ENCODE measurements around the gene MTHFR. TPM values are rescaled to one million over a fixed set of nuclear protein-coding genes. Genes with fewer than 3 reads are reported as not detected.

Gene MTHFR
- total RNA-seq, 2 experiments from 2014 or later = 9.6 TPM

DNA sequence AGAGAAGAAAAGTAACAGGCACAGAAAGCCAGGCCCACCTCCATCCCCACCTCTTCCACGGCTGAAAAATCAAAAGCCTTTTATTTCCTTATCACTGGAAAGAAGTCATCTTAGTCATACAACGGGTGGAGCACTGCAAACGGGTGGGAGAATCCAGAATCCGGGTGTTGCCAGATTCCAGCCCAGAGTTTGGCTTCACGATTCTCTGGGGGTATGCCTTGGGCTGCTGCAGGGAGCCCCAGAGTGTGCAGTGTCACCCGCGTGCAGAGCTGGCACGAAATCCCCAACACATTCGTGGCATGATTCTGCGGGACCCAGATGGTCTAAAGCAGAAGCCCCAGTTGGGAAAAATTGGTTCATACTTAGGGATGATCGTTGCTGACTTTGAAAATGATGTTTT lies 44.4 kb upstream of the MTHFR start:
- intact Hi-C loops (cut with micrococcal nuclease) = no loop called here
- Mint-ChIP-seq H3K4me3 (no peak overlapping the region), H3K4me1 (ENCODE audit: low read depth) (no peaks in the 10 kb centered on the region), H3K27me3 (peaks cover 7% of the 10 kb centered on the region), H3K9me3 (no peaks in the 10 kb centered on the region), H3K36me3 (ENCODE audit: low read depth) (peaks cover 5% of the 10 kb centered on the region), H3K27ac (no peak overlapping the region)
- ChIA-PET CTCF (interaction anchor here (0.8 kb wide), 1 partner anchor 44 kb away, joined by 3 read pairs; no protein-coding TSS in a partner anchor), POLR2A (interaction anchor here (2.6 kb wide), 1 partner anchor 59 kb away, joined by 16 read pairs; no protein-coding TSS in a partner anchor)
- ATAC-seq (no peak), DNase-seq (no peak)
- TF ChIP-seq, protein P1, sequence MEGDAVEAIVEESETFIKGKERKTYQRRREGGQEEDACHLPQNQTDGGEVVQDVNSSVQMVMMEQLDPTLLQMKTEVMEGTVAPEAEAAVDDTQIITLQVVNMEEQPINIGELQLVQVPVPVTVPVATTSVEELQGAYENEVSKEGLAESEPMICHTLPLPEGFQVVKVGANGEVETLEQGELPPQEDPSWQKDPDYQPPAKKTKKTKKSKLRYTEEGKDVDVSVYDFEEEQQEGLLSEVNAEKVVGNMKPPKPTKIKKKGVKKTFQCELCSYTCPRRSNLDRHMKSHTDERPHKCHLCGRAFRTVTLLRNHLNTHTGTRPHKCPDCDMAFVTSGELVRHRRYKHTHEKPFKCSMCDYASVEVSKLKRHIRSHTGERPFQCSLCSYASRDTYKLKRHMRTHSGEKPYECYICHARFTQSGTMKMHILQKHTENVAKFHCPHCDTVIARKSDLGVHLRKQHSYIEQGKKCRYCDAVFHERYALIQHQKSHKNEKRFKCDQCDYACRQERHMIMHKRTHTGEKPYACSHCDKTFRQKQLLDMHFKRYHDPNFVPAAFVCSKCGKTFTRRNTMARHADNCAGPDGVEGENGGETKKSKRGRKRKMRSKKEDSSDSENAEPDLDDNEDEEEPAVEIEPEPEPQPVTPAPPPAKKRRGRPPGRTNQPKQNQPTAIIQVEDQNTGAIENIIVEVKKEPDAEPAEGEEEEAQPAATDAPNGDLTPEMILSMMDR (IDR thresholded peaks at IDR 0.05) = no peak

GRCh38 chr1:11848373-11848700 lies 42.6 kb upstream of the MTHFR start:
- ATAC-seq (no peak), DNase-seq (no peak)
- POLR2A ChIA-PET = interaction anchor here (4.7 kb wide), 1 partner anchor 60 kb away, joined by 48 read pairs; no protein-coding TSS in a partner anchor
- Mint-ChIP-seq H3K4me1 (ENCODE audit: low read depth) (no peaks in the 10 kb centered on the region), H3K27ac (no peak overlapping the region), H3K27me3 (peaks cover 3% of the 10 kb centered on the region), H3K9me3 (no peaks in the 10 kb centered on the region), H3K4me3 (no peak overlapping the region), H3K36me3 (ENCODE audit: low read depth) (peaks cover 8% of the 10 kb centered on the region)
- intact Hi-C loops (cut with micrococcal nuclease) = no loop called here
- CTCF ChIA-PET = interaction anchor here (0.6 to 1.6 kb wide), 2 partner anchors 10 to 100 kb away, joined by 3 to 5 read pairs; no protein-coding TSS in a partner anchor
- TF ChIP-seq, protein P1 (IDR thresholded peaks at IDR 0.05) = no peak

GRCh38 chr1:11847667-11848372 lies 42.1 kb upstream of the MTHFR start, which contains the start of gene NPPA:
NPPA (minus strand) TSS chr1:11847783; CDS start chr1:11847684, 99 bp downstream.
- ATAC-seq (no peak), DNase-seq (no peak)
- intact Hi-C loops (cut with micrococcal nuclease) = no loop called here
- Mint-ChIP-seq H3K4me3 (no peak within 1 kb of the TSS), H3K9me3 (no peaks in the 10 kb centered on the region), H3K4me1 (ENCODE audit: low read depth) (no peaks in the 10 kb centered on the region), H3K36me3 (ENCODE audit: low read depth) (peaks cover 8% of the 10 kb centered on the region), H3K27me3 (no peaks in the 10 kb centered on the region), H3K27ac (no peak within 1 kb of the TSS)
- CTCF ChIA-PET = interaction anchor here (1.6 kb wide), 1 partner anchor 9 kb away, joined by 5 read pairs; no protein-coding TSS in a partner anchor
- TF ChIP-seq, protein P1 (IDR thresholded peaks at IDR 0.05) = no peak
- POLR2A ChIA-PET = interaction anchor here (4.7 kb wide), 1 partner anchor 61 kb away, joined by 48 read pairs; no protein-coding TSS in a partner anchor

- no peak for ATAC-seq
- Mint-ChIP-seq H3K9me3 (no peaks in the 10 kb centered on the region), H3K27me3 (no peaks in the 10 kb centered on the region), H3K27ac (no peak overlapping the region), H3K4me1 (ENCODE audit: low read depth) (no peaks in the 10 kb centered on the region), H3K4me3 (no peak overlapping the region), H3K36me3 (ENCODE audit: low read depth) (peaks cover 10% of the 10 kb centered on the region)
- intact Hi-C loops (cut with micrococcal nuclease) = no loop called here
- no peak for DNase-seq
- TF ChIP-seq, protein P1 (IDR thresholded peaks at IDR 0.05) = no peak
- ChIA-PET POLR2A (interaction anchor here (0.9 to 4.7 kb wide), 2 partner anchors 8 to 63 kb away, joined by 3 to 48 read pairs; no protein-coding TSS in a partner anchor), CTCF (interaction anchor here (0.6 to 1.2 kb wide), 2 partner anchors 15 to 804 kb away, joined by 3 to 4 read pairs; no protein-coding TSS in a partner anchor)
Measured at GRCh38 chr1:11845641-11846335, 40.0 kb upstream of the MTHFR start.

Data from activated CD8-positive, alpha-beta T cell treated with anti-CD3 and anti-CD28 coated beads for 36 hours (primary cell).